Loucy (cell line): Measurements from ENCODE around the gene SPACA9.
A peak's percentile ranks its signal among the peaks of the same experiment; 100 is the strongest.

ENCODE experiments used
- H2AFZ ChIP-seq: fragments of 200-600 bp; sonication (generic); 2 replicates; pipeline ENCODE4 v1.6.0; 2016; ENCODE audit warnings: antibody characterized with exemption, mild to moderate bottlenecking, low read length, moderate library complexity
- H3F3A ChIP-seq: fragments of 200-600 bp; 2 replicates; pipeline ENCODE4 v1.6.0; 2016; ENCODE audit warnings: antibody characterized with exemption, low read depth, mild to moderate bottlenecking
- H3K27me3 ChIP-seq: fragments of 200-600 bp; sonication (generic); 2 replicates; pipeline ENCODE4 v1.6.1; 2014; ENCODE audit warnings: low read length, mild to moderate bottlenecking; ENCODE audit not compliant: insufficient read depth, poor library complexity, severe bottlenecking
- H3K36me3 ChIP-seq: fragments of 200-600 bp; sonication (generic); 2 replicates; pipeline ENCODE4 v1.6.1; 2016; ENCODE audit warnings: low read length; ENCODE audit not compliant: insufficient read depth
- H3K4me1 ChIP-seq: fragments of 200-600 bp; sonication (generic); 2 replicates; pipeline ENCODE4 v1.5.1; 2014; ENCODE audit warnings: low read length, mild to moderate bottlenecking; ENCODE audit not compliant: insufficient read depth, poor library complexity, severe bottlenecking
- H3K4me2 ChIP-seq: fragments of 200-600 bp; sonication (generic); 2 replicates; pipeline ENCODE4 v1.6.0; 2014; ENCODE audit warnings: antibody characterized with exemption, low read length, low read depth, mild to moderate bottlenecking; ENCODE audit not compliant: poor library complexity, severe bottlenecking
- H3K4me3 ChIP-seq: fragments of 200-600 bp; sonication (generic); 2 replicates; pipeline ENCODE4 v1.5.1; 2014; ENCODE audit warnings: low read length, mild to moderate bottlenecking, mixed read lengths; ENCODE audit not compliant: poor library complexity, severe bottlenecking
- H3K79me2 ChIP-seq: fragments of 200-600 bp; sonication (generic); 2 replicates; pipeline ENCODE4 v1.6.1; 2014; ENCODE audit warnings: low read length; ENCODE audit not compliant: insufficient read depth
- H3K9ac ChIP-seq: fragments of 200-600 bp; sonication (generic); 2 replicates; pipeline ENCODE4 v1.6.0; 2014; ENCODE audit warnings: mild to moderate bottlenecking, low read depth, low read length, moderate library complexity; ENCODE audit not compliant: poor library complexity, severe bottlenecking
- H3K9me2 ChIP-seq: fragments of 200-600 bp; sonication (generic); replicated peaks from 2 replicates; pipeline ENCODE4 v1.6.1; 2016; ENCODE audit warnings: low read depth, low read length, mixed read lengths
- H3K9me3 ChIP-seq: fragments of 200-600 bp; sonication (generic); 2 replicates; pipeline ENCODE4 v1.6.1; 2014; ENCODE audit warnings: mild to moderate bottlenecking, antibody characterized with exemption, low read length, low read depth; ENCODE audit not compliant: insufficient read depth
- H4K20me1 ChIP-seq: fragments of 200-600 bp; sonication (generic); 2 replicates; pipeline ENCODE4 v1.6.0; 2014; ENCODE audit warnings: antibody characterized with exemption, low read length, mild to moderate bottlenecking; ENCODE audit not compliant: insufficient read depth, poor library complexity, severe bottlenecking
- EZH2phosphoT487 ChIP-seq: fragments of 200-600 bp; IDR thresholded peaks from 2 replicates; pipeline ENCODE4 v1.6.1; 2018; ENCODE audit warnings: antibody characterized with exemption, mild to moderate bottlenecking, moderate library complexity, borderline replicate concordance
- TF ChIP-seq, protein P1 (sequence below): fragments of 200-600 bp; sonication (generic); conservative IDR thresholded peaks from 2 replicates; pipeline ENCODE4 v1.5.1; 2014; ENCODE audit warnings: mild to moderate bottlenecking, antibody characterized with exemption, low read length

The SPACA9 gene

DNA sequence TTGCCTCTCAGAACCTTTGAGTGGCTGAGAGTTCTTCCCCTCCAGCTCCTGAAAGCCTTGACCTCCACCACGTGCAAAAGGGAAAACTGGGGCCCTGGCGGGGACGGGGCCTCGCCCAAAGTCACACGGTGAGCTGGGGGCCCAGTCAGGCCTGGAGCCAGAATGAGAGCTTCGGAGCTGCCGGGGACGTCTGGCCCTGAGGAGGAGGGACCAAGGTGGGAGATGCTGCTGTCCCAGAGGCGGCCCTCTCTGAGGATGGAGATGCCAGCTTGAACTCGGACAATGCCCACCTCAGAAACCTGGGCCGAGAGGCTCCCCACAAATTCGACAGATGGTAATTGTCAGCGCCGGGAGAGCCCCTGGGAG lies 1.3 kb upstream of the SPACA9 start:
- H3F3A ChIP-seq, result no peaks in the 10 kb centered on the region
- peak overlapping the region; percentile 97 for H3K9ac ChIP-seq
- peak overlapping the region; percentile 94 for H3K4me3 ChIP-seq
- H3K4me2 ChIP-seq, result peak overlapping the region; percentile 89
- H3K79me2 ChIP-seq, result peaks cover 12% of the 10 kb centered on the region
- H4K20me1 ChIP-seq, result no peaks in the 10 kb centered on the region
- no peaks in the 10 kb centered on the region for H3K36me3 ChIP-seq
- H3K4me1 ChIP-seq, result peaks cover 40% of the 10 kb centered on the region
- TF ChIP-seq EZH2phosphoT487, result no peak
- TF ChIP-seq, protein P1, sequence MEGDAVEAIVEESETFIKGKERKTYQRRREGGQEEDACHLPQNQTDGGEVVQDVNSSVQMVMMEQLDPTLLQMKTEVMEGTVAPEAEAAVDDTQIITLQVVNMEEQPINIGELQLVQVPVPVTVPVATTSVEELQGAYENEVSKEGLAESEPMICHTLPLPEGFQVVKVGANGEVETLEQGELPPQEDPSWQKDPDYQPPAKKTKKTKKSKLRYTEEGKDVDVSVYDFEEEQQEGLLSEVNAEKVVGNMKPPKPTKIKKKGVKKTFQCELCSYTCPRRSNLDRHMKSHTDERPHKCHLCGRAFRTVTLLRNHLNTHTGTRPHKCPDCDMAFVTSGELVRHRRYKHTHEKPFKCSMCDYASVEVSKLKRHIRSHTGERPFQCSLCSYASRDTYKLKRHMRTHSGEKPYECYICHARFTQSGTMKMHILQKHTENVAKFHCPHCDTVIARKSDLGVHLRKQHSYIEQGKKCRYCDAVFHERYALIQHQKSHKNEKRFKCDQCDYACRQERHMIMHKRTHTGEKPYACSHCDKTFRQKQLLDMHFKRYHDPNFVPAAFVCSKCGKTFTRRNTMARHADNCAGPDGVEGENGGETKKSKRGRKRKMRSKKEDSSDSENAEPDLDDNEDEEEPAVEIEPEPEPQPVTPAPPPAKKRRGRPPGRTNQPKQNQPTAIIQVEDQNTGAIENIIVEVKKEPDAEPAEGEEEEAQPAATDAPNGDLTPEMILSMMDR, result no peak
- no peaks in the 10 kb centered on the region for H3K9me2 ChIP-seq
- peak overlapping the region; percentile 93 for H2AFZ ChIP-seq
- H3K9me3 ChIP-seq, result no peaks in the 10 kb centered on the region
- no peaks in the 10 kb centered on the region for H3K27me3 ChIP-seq

DNA sequence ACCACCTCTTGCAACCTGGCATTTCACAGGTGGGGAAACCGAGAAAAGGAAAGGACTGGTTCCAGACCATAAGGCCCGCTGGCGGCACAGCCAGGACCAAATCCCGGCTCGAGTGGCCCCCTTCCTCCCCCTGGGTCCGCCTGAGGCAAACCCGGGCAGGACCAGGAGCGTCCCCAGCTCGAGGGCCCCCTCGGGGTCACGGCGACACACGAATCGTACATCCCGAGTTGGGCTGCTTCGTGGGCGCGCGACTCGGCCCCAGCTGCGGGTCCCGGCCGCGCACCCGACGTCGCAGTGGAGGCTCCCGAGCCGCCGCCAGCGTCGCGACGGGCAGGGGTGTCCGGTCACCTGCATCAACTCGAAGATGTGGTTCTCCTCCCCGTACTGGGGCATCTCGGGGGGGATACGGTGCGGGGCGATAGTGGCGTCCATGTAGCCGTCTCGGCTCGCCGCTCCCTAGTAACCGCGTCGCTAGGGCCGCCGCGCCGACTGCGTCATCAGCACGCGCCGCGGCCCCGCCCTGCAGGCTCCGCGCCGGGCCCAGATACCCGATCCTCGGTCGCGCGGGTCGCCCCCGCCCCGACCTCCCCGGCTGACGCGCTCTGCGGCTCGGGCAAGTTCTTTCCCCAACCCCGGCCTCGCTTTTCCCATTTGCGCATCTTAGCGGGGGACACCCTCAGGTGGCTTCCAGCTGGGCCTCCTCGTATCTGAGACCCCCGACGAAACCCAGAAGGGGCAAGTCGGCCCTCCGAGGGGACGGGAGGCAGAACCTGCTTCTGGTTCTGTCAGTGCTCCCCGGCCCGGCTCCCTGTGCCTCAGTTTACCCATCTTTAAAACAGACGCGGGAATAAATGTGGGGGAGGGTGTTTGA lies 639 bp upstream of the SPACA9 start, which contains the start of gene AK8:
Gene AK8 (minus strand): TSS at position 461 of the 871 bp plus-strand sequence. CDS start 29 bp downstream, at position 432.
- Histone ChIP-seq H3K36me3 (no peaks in the 10 kb centered on the region), H3K9ac (peak within 1 kb of the TSS; percentile 97)

DNA sequence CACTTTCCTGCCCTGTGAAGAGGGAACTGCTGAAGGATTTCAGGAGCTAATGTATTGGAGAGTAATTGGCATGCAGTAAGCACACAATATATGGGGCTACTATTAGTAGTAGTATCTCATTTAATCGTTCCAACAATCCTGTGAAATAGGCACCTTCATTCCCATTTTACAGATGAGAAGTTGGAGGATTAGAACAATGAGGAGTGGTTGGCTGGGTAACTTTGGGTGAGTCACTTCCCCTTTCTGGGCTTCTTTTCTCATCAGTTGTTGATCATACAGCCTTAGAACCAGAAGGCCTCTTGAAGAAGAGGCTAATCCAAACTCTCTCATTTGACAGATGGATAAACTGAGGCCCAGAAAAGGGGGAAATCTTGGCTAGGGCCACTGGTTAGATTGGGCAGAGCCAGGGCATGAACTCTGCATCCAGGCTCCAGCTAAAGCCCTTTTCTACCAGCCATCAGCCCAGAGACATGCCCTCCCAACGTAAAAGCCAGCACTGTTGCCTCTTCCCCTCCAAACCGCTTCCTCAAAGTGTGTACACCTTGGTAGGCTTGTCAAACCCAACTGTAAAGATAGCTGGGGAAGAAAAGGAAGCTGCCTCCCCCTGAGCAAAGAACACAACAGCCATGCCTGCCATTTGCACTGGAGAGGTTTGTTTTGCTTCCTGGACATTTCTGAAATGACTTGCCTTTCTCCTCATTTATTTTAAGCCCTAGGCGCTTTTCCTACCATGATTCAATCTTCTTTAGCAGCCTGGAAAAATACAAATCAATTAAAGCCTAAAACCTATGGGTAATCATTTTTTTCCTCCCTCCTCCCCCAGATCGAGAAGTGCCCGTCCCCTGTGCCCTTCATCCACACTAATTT lies 992 bp downstream of the SPACA9 start:
- H3K4me3 ChIP-seq, result peak overlapping the region; percentile 94
- peaks cover 62% of the 10 kb centered on the region for H3K4me1 ChIP-seq
- H3K27me3 ChIP-seq, result no peaks in the 10 kb centered on the region
- H4K20me1 ChIP-seq, result no peaks in the 10 kb centered on the region
- peaks cover 12% of the 10 kb centered on the region for H3K79me2 ChIP-seq
- H3K9me3 ChIP-seq, result no peaks in the 10 kb centered on the region
- H3K4me2 ChIP-seq, result peak overlapping the region; percentile 89
- TF ChIP-seq EZH2phosphoT487, result no peak
- TF ChIP-seq, protein P1, result no peak
- H3K9ac ChIP-seq, result peak overlapping the region; percentile 97
- no peaks in the 10 kb centered on the region for H3F3A ChIP-seq
- no peaks in the 10 kb centered on the region for H3K36me3 ChIP-seq
- no peak overlapping the region for H2AFZ ChIP-seq
- no peaks in the 10 kb centered on the region for H3K9me2 ChIP-seq

More for the DNA sequence above, 639 bp upstream of the SPACA9 start, which contains the start of gene AK8:
- Histone ChIP-seq H3K27me3 (no peaks in the 10 kb centered on the region), H3K79me2 (peaks cover 12% of the 10 kb centered on the region), H3K9me2 (no peaks in the 10 kb centered on the region), H3K4me3 (peak within 1 kb of the TSS; percentile 94), H3K9me3 (no peaks in the 10 kb centered on the region), H3F3A (no peaks in the 10 kb centered on the region), H3K4me1 (peaks cover 46% of the 10 kb centered on the region), H2AFZ (peak within 1 kb of the TSS; percentile 93), H4K20me1 (no peaks in the 10 kb centered on the region), H3K4me2 (peak within 1 kb of the TSS; percentile 89)
- TF ChIP-seq EZH2phosphoT487, result no peak
- TF ChIP-seq, protein P1, result no peak
